Glomerular endothelial cell (primary cell): ENCODE data around the gene SALL2. TPM values are rescaled to one million over a fixed set of nuclear protein-coding genes. Genes with fewer than 3 reads are reported as not detected.
"Not testable (repeated sequence)": the region's sequence is repeated elsewhere in the genome, so short reads cannot be mapped to it uniquely, and the experiment has no call there.

Experiments
- DNase-seq: peaks from one replicate; pipeline ENCODE4 v3.0.0-alpha.2; 2011; ENCODE audit warnings: low read depth, low spot score; ENCODE audit errors: extremely low read depth
- total RNA-seq: library from RNA; depleted of rRNA; stranded (reverse); fragments of >200 nt; gene quantifications from 2 replicates; pipeline ENCODE4 v1.2.3, GENCODE V29; 2015

SALL2 gene
- 2.9 and 4.6 TPM in 2 replicates for total RNA-seq

DNA sequence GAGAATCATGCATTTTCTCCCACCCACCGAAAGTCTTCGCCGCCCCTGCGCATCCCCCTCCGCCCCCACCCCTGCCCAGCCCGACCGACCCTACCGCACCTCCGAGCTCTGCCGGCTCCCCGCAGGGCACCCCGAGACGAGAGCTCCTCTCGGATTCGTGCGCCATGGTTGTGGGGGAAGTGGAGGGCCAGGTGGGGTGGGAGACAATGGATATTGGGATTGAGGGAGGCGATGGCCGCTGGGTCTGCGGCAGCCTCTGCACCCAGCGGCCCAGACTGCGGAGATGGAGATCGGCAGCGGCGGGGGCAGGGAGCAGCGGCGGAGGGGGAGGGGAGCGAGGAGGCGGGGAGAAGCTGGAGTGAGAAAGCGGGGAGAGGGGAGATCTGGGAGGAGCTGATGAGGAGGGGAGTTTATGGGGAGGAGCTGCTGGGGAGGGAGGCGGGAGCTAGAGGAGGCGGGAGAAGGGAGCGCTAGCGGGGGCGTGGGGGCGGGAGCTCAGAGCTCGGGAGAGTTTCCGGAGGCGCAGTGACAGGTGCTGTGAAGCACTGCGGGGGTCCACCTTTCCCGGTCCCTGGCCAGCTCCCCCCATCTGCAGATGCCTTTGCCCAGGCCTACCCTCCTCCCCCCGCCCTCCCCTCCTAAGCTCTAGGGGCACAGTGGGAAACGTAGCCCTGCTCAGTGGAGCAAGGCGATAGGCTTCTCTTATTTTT is at the start of gene SALL2:
Gene SALL2, minus strand, starts transcription at position 385 of the 710 bp plus-strand sequence. Its CDS starts 219 bp downstream, at position 166.
- no peak for DNase-seq

- no peak for DNase-seq
Observed at GRCh38 chr14:21575661-21576060, 49.5 kb upstream of the SALL2 start.

GRCh38 chr14:21572604-21573003 is 46.5 kb upstream of the SALL2 start:
- no peak for DNase-seq

GRCh38 chr14:21558703-21559170 is 32.6 kb upstream of the SALL2 start:
- DNase-seq: no peak

DNA sequence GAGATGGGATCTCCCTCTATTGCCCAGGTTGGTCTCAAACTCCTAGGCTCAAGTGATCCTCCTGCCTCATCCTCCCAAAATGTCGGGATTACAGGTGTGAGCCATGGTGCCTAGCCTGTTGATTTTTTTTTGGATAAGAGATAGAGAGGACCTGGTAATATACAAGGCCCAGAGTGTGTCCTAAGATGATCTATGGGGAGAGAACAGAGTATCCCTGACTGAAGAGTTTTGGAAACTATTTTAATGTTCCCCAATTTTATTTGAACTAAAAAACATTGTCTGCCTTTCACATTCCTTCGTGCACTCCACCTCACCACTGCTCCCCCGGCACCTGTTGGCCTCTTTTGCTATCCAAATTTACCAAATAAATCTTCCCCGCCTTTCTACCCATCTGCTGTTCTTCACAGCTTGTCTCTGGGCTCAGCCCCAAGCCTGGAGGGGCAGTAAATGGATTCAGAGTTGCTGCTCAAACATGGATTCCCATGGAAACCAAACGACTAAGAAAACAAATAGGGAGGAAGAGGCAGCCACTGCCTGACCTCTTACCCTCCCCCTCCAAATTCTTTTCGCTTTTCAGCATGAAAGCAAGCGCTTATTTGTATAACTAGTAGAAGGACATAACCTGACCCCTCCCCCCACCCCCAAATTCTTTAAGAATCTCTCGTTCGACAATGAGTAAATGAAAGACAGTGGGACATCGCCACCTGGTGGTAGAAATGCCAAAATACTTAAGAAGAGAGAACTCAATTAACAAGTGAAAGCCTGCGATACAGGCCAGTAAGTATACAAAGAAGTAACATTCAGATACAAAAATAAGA is 31.1 kb upstream of the SALL2 start:
- DNase-seq: peak; percentile 88

GRCh38 chr14:21556378-21557083 is 30.4 kb upstream of the SALL2 start:
- no peak for DNase-seq

DNA sequence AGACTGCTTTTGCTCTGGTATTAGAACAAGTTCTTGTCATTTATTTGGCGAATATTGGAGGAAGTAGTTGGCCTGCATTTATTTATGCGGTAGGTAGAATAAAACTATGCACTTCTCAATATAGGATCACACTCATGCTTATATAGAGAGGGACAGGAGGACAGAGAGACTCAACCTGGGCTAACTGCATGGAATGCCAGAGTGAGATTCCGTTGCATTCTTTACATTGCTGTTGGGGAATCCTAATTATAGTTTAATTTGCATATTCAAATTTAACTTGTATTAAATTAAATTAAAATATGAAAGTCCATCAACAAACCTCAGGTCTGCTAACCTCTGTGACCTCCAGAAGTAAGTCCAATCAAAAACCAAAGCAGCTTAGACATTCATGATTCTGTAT is 27.1 kb upstream of the SALL2 start:
- DNase-seq: no peak

DNA sequence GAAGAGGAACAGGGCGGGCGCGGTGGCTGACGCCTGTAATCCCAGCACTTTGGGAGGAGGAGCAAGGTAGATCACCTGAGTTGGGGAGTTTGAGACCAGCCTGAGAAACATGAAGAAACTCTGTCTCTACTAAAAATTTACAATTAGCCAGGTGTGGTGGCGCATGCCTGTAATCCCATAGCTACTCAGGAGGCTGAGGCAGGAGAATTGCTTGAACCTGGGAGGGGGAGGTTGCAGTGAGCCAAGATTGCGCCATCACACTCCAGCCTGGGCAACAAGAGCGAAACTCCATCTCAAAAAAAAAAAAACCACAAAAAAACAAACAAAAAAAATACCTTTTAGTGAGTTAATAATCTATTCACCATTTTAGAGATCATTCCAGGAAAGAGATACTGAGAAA is 18.4 kb upstream of the SALL2 start:
- DNase-seq: not testable (repeated sequence)

- no peak for DNase-seq
Observed at GRCh38 chr14:21543963-21544362, 17.8 kb upstream of the SALL2 start.

- no peak for DNase-seq
Observed at GRCh38 chr14:21543521-21543960, 17.4 kb upstream of the SALL2 start.

DNA sequence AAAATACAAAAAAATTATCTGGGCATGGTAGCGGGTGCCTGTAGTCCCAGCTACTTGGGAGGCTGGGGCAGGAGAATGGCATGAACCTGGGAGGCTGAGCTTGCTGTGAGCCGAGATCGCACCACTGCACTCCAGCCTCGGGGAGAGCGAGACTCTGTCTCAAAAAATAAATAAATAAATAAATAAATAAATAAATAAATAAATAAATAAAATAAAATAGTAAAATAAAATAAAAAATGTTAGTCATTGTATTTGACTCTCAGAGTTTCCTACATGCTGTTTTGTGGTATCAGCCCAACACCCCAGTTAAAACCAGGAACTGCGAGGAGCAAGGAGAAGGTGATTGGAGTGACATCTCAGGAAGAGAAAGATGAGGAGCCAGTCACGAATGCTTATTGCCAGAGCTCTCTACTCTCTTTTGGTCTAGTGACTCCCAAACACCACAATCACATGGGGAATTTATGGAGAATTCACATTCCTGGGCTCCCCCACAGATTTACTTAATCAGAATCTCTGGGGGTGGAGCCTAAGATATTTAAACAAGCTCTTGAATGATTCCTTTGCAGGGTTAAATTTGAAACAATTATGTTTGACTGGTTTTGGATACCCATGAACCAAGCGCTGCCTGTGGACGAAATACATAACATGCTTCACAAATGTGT is 15.4 kb upstream of the SALL2 start:
- DNase-seq: no peak

GRCh38 chr14:21539189-21539940 is 13.2 kb upstream of the SALL2 start:
- no peak for DNase-seq

GRCh38 chr14:21537090-21537424 is 10.9 kb upstream of the SALL2 start:
- DNase-seq: no peak

- no peak for DNase-seq
Observed at GRCh38 chr14:21536418-21537089, 10.4 kb upstream of the SALL2 start.

DNA sequence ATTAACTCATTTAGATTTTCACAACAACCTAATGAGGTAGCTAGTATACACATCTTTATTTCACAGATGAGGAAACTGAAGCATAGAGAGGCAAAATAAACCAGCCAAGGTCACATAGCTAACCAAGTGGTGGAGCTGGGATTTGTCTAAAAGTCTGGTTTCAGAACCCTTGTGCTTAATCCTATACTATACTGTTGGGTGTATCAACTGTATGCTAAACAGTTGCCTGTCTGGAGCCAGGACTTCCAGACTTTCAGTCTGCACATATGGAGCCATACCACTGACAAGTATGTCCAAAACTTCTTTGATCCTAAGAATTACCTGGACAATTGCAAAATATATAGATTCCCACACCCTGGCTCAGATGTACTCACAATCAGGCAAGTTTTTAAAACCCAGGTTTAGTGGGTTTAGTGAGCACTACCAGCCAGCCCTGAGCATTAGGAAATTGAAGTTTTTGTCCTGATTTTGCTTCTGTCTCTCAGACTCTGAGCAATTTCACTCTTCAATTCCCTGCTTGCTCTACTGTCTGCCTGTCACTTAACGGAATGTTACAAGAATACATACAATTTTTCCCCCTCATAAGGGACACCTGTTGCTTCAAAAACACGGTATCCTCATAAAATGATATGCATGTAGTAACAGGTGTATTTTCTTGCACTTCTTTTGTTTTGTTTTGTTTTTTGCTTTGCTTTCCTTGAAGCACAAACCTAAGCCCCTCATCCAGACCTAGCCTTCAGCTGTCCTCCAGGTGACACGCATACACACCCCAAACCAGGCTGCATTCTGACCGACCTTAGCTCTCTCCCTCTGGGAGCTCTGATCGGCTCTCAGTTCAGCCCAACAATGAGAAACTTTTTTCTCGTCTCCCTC is 9.6 kb upstream of the SALL2 start:
- DNase-seq: no peak

DNA sequence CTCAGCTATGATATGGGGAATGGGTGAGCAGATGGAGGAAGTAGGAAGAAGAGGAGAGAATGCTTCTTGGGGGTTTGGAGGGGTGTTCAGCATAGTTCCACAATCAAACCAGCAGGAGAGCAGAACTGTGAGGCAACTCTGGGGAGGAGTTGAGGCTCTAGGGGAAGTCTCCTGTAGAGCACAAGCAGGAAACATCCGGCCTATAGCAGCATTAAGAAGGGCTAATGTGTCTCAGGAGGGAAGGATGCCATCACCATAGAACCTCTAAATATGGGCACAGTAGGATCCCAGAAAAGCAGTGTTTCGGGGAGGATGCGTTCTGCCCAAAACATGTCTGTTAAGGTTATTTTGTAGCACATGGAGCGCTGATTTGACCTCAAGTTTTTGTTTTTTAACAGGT is 8.4 kb upstream of the SALL2 start:
- no peak for DNase-seq

GRCh38 chr14:21533294-21533693 is 7.1 kb upstream of the SALL2 start:
- DNase-seq: no peak

- no peak for DNase-seq
Observed at GRCh38 chr14:21529515-21529914, 3.4 kb upstream of the SALL2 start.
